GM18868 (cell line): ENCODE results near the gene PLN.

Experiments
- ATAC-seq: cut with Tn5 transposase; IDR thresholded peaks from one replicate; pipeline ENCODE4 v1.9.1; 2021; ENCODE audit warnings: mild to moderate bottlenecking, moderate library complexity; ENCODE audit not compliant: unreplicated experiment

PLN gene

DNA sequence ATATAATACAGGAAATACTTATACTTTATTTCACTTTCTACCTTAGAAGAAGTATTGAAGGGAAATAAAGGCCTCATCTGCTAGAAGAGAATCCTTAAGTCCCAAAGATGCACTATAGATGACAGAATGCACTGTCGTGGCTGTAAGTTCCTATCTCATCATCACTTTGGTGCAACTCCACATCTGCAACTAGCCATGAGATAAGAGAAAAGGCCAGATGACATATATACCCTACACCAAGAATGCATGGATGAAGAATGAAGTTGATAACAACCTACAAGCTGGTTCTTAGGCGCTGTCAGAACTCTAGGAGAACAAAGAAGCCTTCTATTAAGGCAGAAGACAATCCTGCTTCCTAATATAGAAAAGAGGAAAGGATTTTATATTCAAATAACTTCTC is 11.6 kb upstream of the PLN start:
- ATAC-seq, result no peak

DNA sequence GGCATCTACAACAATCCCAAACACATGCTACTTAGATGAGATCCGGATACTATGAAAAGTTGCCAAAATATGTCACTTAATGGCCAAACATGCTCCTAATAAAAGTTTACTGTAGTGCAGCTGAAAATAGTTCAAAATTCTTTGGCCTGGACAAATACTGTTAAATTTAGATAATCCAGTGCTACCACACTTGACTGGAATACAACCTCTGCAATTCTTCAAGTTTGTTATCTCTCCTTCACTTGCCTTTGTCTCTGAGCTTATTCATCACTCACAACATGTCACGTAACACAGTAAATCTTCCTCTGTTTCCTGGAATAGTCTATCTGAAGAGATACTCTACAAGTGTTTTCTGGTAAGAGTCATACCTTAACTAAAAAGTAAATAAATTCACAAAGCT is 10.5 kb upstream of the PLN start:
- no peak for ATAC-seq

DNA sequence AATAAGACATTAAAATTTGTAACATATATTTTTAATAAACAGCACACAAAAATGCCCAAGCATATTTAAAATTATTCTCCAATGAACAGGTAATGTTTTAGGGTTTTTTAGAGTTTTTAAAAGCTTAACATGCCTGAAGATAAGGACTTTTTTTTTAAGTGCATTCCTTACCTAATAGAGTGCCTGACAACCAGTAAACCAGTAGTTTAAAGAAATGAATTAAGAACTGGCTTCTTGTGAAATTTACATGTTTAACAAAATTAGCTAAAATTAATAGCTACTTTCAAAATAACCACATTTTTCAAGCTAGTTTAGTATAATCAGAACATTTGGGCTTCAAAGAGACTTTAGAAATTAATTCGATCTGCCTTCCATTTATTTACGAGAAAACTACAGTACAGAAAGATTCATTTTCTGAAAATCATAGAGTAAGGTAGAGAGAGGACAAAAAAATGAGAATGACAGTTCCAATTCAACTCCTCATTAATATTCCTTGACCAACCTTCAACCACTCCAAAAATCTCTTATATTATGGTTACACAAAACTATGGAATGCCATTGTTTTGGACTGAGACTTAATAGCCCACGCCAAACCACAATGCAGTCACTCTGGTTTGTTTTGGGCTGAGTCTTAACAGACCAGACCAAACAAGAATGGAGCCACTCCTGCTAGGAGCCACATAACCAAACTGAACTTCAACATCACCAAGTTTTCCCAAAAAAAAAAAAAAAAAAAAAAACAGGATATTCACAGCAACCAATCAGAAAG is 5.7 kb upstream of the PLN start:
- no peak for ATAC-seq

DNA sequence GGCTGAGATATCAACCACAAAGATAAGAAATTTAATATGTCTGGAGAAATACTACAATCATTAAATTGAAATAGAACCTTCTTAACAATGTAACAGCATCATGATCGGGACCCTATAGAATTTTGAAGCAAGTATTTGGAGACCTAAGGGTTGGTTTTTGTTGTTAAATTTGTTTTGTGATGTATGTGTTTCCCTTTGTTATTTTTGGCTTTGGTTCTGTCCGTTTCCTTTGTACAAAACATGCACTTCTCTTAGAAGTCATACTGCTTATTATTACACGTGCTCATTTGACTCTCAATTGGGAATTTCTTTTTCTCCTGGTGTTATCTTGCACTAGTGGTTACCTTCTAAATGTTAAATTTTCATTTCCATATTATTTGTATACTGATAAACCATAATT is 4.0 kb upstream of the PLN start:
- no peak for ATAC-seq

DNA sequence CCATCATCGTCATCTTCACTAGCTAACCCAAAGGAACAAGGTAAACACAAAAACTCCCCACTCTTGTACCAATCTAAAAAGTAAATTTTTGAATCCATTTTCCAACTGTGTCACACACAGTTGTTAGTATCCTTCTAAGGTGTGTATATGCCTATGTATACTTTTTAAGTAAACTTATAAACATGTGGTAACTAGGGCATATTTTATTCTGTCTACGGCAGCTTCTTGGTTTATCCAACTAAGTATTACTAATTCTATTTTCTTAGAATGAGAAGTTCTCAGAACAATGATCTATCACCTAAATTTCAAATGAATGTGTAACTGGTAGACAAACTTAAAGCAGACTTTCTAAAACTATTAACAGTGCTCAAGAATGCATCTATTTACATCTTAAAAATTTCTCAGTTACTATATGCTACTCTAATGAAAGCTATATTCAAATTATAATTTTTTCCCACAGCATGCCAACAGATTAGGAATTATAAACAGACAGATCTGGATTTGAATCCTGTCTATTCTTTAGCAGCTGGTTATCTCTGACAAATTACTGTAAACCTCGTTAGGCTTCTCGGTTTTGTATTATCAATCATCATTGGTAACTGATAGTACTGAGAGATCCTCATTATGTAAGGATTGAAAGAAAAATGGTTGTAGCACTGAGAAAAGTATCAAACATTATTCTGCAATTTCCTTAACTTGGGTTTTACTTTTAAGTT is 1.8 kb upstream of the PLN start:
- no peak for ATAC-seq

DNA sequence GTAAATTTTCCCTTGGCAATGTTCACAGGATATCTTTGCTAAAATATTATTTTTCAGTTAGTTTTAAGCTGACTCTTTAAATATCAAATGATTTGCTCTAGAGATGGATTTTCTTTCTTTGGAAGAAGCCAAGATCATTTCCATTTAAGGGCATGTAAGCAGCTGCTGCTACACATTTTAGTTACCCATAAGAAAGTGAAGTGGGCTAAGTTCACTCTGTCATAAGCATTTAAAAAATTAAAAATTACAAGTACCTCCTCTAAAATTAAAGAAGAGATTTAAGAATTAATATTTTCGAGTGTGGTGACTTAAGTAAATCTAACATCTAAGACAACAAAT is 1.2 kb upstream of the PLN start:
- ATAC-seq, result no peak

DNA sequence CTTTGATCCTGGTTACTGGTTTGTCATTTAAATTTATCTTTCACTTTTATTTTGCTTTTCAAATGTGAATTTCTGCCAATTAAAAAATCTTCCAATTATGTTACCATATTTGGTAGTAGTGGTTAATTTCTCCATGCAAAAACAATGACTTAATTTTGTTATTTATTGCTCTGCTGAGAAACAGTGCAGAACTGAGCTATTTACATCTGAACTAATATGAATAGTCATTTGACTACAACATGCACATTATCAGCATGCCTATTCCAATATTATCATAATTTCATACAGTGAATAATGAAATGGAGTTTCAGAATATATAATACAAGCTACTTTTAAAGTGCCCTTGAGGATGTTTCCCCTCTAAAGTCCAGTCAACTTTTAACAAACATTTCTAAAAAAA is 517 bp downstream of the PLN start:
- ATAC-seq, result no peak

DNA sequence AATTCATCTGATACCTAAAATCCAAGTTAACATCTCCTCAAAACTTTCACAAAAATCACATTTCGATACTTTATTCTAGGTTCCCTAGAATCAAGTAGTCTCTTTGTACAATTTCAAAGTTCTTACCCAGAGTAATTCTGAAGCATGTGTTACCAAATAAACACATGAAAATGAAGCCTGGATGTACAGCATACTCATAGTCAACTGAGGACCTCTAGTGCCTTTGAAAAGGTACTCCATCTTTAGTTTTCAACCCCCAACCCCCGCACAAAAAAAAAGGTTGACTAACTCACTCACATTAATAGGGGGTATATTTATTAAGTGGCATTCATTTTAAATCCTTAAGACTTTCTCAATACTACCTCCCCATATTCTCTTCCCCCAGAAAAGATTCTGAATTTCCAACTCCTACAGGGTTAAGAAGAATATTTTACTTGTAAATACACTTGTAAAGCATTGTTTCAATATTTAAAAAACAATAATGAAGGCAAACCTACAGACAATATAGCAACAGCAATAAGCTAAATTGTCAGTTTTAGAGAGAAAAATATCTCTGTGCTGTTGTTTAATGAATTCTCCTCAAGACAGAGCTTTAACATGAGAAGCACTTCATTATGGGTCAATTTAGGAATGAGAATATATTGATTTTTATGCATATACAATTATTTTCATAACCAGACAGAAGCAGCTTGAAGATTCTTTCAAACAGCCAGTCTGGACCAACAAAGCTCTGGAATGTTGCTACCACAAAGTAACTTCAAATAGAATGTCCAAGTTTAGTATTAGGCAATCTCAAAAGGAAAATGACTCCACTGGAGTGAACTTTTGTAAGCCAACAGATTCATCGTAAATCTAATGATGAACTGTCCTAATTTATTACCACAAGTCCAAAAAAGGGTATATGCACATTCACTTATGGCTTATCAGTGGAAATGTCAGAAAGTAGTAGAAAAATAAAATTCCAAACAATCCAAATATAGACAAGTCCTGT is 3.3 kb downstream of the PLN start:
- ATAC-seq, result peak; percentile 98

DNA sequence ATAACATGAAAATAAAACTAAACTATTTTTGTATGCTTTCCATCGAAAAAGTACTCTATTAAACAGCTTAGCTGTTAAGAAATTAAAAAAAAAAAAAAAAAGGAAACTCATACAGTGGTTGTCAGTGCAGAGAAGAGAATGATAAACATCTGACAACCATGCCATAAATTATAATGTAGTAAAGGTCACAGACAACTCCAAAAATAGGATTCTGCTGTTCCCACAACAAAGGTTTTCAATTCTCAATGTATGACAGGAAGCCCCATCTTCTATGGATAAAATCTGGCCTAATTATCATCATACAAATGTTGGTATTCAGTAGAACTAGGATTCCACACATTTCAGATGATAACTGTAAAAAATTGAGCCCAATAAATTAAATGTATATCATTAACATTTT is 5.0 kb downstream of the PLN start:
- ATAC-seq, result no peak

DNA sequence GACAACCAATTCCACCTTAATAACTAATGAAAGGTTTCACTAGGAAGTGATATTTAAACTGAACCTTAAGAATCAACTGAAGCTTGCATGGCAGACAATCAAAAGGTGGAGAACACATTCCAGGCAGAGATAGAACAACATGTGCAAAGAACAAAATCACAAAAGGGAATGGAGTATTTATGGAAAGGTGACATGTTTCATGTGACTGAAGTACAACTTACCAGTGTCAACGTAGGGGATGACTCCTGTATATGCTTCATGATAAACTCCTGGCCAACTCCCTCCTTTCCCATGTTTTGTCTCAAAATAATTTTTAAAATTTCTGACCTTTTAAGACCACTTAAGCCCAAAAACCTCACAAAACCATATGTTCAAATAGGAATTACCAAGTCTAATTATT is 6.6 kb downstream of the PLN start:
- ATAC-seq, result no peak

DNA sequence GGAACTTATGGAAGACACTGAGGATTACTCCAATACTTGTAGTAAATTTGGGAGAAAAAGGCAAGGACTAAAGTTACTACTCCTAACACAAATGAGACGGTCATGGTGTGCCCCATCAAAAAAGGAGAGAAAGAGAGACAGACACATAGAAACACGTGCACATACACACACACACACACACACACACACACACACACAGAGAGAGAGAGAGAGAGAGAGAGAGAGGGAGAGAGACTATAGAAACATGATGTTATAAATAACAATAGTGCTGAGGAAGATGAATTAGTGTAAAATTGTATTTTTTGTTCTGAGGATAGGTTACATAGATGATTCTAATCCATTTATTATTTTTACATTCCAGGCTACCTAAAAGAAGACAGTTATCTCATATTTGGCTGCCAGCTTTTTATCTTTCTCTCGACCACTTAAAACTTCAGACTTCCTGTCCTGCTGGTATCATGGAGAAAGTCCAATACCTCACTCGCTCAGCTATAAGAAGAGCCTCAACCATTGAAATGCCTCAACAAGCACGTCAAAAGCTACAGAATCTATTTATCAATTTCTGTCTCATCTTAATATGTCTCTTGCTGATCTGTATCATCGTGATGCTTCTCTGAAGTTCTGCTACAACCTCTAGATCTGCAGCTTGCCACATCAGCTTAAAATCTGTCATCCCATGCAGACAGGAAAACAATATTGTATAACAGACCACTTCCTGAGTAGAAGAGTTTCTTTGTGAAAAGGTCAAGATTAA is 10.5 kb downstream of the PLN start:
- peak; percentile 58 for ATAC-seq

DNA sequence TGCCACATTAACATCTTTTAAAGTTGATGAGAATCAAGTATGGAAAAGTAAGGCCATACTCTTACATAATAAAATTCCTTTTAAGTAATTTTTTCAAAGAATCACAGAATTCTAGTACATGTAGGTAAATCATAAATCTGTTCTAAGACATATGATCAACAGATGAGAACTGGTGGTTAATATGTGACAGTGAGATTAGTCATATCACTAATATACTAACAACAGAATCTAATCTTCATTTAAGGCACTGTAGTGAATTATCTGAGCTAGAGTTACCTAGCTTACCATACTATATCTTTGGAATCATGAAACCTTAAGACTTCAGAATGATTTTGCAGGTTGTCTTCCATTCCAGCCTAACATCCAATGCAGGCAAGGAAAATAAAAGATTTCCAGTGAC is 11.6 kb downstream of the PLN start:
- ATAC-seq, result peak; percentile 61

DNA sequence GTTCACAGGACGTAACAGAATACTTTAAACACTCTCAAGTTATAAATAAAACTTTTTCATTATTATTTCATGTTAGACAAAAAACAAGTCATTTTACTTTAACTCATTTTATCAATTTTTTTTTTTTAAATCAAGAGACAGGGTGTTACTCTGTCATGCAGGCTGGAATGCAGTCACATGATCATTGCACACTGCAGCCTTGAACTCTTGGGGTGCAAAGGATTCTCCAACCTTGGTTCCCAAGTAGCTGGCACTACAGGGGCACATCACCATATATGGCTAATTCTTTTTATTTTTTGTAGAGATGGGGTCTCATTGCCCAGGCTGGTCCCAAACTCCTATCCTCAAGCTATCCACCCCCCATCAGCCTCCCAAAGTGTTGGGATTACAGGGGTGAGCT is 14.2 kb downstream of the PLN start:
- no peak for ATAC-seq

DNA sequence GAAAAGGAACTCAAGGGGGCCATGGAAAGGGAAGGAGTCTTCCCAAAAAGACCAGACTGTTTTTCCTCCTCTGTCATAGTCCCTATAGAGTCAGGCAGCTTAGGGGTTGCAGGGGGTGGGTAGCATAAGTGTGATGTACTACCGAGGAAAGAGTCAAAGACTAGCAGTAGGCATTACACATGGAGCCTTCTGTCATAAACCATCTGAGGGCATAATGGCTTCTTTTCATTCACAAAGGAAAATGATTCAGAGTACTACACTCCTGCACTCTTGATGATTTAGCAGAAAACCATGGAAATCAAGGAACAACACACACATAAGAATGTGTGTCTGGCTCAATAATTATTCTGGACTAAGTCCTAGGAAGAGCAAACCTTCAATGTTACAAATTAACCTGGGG is 14.9 kb downstream of the PLN start:
- no peak for ATAC-seq

DNA sequence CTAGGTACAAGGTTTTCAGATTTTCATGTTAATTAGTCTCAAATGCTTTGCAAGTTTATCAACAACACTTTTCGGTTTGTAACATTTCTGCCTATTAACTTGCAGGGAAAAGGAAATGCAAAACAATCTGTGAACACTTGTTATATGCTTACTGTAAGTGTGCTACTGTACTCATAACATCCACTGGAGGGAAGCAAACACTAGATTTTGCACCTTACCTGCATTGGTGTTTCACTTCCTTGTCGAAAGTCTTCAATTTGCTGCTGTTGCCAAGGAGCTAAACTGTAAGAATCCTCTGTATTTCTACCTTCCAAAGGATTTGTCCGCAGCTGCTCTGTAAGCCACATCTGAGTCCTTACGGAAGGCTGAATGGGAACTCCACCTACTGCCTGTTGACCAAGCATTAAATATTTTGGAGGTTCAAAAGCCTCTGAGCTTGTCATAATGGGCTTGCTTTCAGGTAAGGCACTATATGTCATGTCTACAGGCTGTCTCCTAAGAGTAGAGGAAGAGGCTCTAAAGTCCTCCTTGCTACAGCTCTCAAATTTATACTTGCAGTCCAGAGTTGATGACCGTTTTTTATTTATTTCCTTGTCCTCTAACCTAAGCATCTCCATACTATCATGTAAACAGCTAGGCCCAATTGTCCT is 17.3 kb downstream of the PLN start:
- peak; percentile 99 for ATAC-seq

DNA sequence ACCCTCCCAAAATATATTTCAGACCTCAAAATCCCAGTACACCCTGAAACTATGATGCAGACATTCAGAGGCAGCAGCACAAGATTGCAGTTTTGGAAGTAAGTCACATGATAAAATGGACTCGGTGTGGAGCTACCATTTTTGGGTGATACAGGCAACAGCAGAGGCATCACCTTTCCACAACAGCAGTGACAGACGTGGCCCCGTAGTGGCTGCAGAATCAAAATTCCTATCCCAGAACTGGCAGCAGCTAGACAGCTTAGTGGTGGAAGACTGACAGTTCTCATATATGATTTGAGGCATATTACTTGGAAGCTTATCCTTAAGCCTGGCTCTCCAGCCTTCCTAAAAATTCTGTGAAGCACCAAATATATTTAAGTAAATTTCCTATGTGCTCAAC is 19.9 kb downstream of the PLN start:
- ATAC-seq, result no peak

DNA sequence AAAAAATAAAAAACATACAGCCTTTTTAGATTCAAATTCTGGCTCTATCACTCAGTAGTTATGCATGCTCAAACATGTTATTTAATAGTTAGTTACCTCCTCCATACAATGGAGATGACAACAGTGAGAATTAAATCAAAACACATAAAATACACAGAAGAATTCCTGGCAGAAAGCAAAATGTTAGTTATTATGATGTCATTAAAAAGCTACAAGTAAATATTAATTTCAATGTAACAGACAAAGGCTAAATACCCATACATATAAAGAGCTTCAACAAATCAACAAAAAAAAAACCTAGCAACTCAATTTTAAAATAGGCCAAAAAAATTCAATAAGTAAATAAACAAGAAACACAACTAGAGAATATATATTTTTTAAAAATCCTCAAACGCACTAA is 21.4 kb downstream of the PLN start:
- no peak for ATAC-seq

DNA sequence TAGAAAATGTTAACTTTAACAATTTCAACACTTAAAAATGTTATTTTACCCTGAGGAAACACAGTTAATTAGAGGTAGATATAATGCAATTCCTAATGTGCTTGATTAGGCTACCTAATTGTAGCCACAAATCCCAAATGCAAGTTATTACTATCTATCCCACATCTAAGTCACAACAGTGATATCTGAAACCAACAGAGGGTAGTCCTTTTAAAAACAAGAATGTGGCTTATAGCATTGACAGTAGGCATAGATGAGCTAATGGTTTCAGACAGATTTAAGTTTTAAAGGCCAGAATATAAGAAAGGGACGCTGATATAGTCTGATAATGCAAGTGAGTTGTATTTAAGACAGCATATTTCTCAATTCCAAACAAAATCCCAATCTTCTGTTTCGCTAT is 23.0 kb downstream of the PLN start:
- no peak for ATAC-seq

DNA sequence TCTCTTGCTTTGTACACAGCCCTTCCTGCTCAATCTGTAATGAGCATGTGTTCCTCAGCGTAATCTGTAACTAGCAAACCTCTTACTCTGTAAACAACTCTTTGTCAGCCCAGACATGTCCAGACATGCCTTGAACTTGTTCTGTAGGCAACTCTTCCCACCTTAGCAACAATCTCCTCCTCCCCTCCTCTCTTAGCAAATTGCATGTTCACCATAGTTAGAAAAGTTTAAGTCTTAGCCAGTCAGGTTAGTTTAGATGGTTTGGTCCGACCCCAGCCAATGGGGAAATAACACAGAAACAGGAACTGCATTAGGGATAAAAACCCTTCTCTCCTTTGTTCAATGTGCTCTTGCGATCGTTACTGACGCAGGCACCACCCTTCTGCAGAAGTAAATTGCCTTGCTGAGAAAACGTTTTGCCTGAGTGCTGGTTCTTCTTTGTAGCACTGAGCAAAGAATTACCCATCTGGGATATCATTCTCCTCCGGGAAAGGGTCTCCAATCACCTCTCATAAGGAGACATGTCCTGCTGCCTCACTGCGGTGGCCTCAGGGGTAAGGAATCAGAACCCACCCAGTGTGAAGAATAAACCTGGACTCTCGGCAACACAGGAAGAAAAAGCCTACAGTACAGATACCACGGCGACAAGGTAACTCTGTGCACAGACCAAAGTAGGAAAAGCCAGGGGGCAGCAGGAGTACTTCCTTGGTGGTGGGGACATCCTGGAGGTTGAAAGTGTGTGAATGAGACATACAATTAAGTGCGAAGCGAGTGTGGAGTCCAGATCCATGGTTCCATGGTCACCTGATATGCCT is 26.2 kb downstream of the PLN start:
- ATAC-seq, result no peak

DNA sequence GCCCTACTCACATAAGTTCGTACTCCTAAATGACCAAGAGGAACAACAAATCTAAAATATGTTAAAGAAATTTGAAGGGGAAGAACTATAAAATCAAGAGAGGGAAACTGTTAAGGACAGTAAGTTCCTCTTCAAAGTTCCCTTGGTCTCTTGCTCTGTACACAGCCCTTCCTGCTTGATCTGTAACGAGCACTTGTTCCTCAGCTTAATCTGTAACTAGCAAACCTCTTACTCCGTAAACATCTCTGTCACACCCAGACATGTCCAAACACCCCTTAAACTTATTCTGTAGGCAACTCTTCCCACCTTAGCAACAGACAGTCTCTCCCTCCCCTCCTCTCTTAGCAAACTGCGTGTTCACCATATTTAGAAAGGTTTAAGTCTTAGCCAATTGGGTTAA is 29.9 kb downstream of the PLN start:
- no peak for ATAC-seq
